Thyroid gland (tissue), 4 donors: ENCODE measurements around the gene CCT7. TPM values are rescaled to one million over a fixed set of nuclear protein-coding genes. Genes with fewer than 3 reads are reported as not detected.

ENCODE experiments used
- DNase-seq, 2 donors: peaks; one replicate each; pipeline ENCODE4 v3.0.0-alpha.2; 2019
- H3K27ac ChIP-seq, 3 donors: fragments of 200-600 bp; sonication (generic); 1 replicate in 2 of 3; 2 replicates in 1 of 3; pipeline ENCODE4 v1.5.1; 2016 to 2019; ENCODE audit warnings: mild to moderate bottlenecking in 1 of 3, moderate library complexity in 1 of 3
- H3K27me3 ChIP-seq: fragments of 200-600 bp; sonication (generic); one replicate; pipeline ENCODE4 v1.5.1; 2019
- H3K36me3 ChIP-seq, 2 donors: fragments of 200-600 bp; sonication (generic); one replicate each; pipeline ENCODE4 v1.5.1; 2016 to 2019
- H3K4me1 ChIP-seq, 2 donors: fragments of 200-600 bp; sonication (generic); one replicate each; pipeline ENCODE4 v1.5.1; 2017 to 2019
- H3K4me3 ChIP-seq, 3 donors: fragments of 200-600 bp; sonication (generic); replicated peaks in 1 of 3; 1 replicate in 2 of 3; 2 replicates in 1 of 3; pipeline ENCODE4 v1.5.1; 2016; ENCODE audit warnings: mild to moderate bottlenecking in 1 of 3
- H3K9me3 ChIP-seq: fragments of 200-600 bp; sonication (generic); one replicate; pipeline ENCODE4 v1.5.1; 2017
- CTCF ChIP-seq, 6 experiments: fragments of 200-600 bp in 3 of 6; fragments of 450-650 bp in 3 of 6; sonication (generic) in 3 of 6; IDR thresholded peaks; one replicate each; pipeline ENCODE4 v1.5.1; 2016 to 2019; ENCODE audit warnings: antibody characterized with exemption in 6 of 6, mild to moderate bottlenecking in 2 of 6, inconsistent platforms in 1 of 6, moderate library complexity in 1 of 6
- POLR2A ChIP-seq, 2 donors: fragments of 450-650 bp; IDR thresholded peaks; one replicate each; pipeline ENCODE4 v1.6.1; 2017; ENCODE audit warnings: antibody characterized with exemption in 2 of 2, mild to moderate bottlenecking in 2 of 2, moderate library complexity in 1 of 2
- WGBS, 2 donors: methylation state at CpG; one replicate each; pipeline ENCODE4 v1.1.5; 2017; 5-methylcytosine and 5-hydroxymethylcytosine counted together
- intact Hi-C: fragments of 100-400 bp; cut with DNase I; formaldehyde crosslinking; loops from one replicate; pipeline ENCODE4 v1.15.1; 2023
- total RNA-seq, 4 donors: library from RNA; depleted of rRNA; stranded (reverse); fragments of >200 nt; gene quantifications; one replicate each; pipeline ENCODE4 v1.2.3, GENCODE V29; 2016

The CCT7 gene
- total RNA-seq, 4 donors from 2014 or later: 160 to 205 (median 189) TPM

GRCh38 chr2:73238976-73239375 is 4.9 kb downstream of the CCT7 start:
- Histone ChIP-seq H3K27ac (no peak overlapping the region), H3K4me3 (no peak overlapping the region), H3K27me3 (no peaks in the 10 kb centered on the region), H3K9me3 (no peaks in the 10 kb centered on the region), H3K36me3 (peaks cover 12 to 28% of the 10 kb centered on the region in 2 donors), H3K4me1 (peaks cover 8 to 10% of the 10 kb centered on the region in 2 donors)
- TF ChIP-seq CTCF (IDR thresholded peaks at IDR 0.05) (no peak), POLR2A (IDR thresholded peaks at IDR 0.05) (no peak)
- intact Hi-C loops: loop anchor here (10.0 kb wide), 1 partner anchor 164 kb away; the partner anchor contains the start of gene SFXN5
- WGBS, 2 donors: 82 to 87% methylated on average over 1 of the region's 1 CpG
- DNase-seq: no peak

DNA sequence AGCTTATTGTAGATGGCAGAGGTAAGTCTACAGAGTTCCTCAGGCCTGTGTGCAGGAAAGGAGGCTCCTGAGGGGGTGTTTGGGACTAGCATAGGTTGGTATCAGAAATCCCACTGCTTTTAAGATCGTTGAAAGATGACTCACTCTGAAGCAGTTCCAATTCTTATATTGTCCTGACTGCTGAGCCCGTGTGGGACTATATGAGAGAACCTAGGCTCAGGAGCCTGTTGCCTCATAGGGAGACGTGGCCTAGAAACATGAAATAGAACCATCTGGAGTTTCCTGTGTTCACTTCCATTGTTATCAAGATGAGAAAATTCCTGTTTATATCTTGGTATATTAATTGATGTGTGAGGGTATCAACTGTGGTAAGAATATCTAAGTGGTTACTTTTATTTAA is 5.7 kb downstream of the CCT7 start:
- H3K4me1 ChIP-seq: peaks cover 8 to 10% of the 10 kb centered on the region in 2 donors
- no peak overlapping the region for H3K4me3 ChIP-seq
- intact Hi-C loops: loop anchor here (10.0 kb wide), 2 partner anchors 135 to 165 kb away; partner anchors contain the start of gene SFXN5
- DNase-seq: no peak
- no peaks in the 10 kb centered on the region for H3K9me3 ChIP-seq
- H3K27ac ChIP-seq: no peak overlapping the region
- TF ChIP-seq CTCF (IDR thresholded peaks at IDR 0.05) (no peak), POLR2A (IDR thresholded peaks at IDR 0.05) (no peak)
- no peaks in the 10 kb centered on the region for H3K27me3 ChIP-seq
- WGBS, 2 donors: 47 to 84% methylated on average over 3 of the region's 3 CpGs
- H3K36me3 ChIP-seq: peaks cover 20 to 36% of the 10 kb centered on the region in 2 donors

- 34 to 51% methylated on average over 5 of the region's 5 CpGs for WGBS, 2 donors
- no peak for TF ChIP-seq POLR2A (IDR thresholded peaks at IDR 0.05)
- TF ChIP-seq CTCF (IDR thresholded peaks at IDR 0.05): no peak
- DNase-seq: no peak
- peaks cover 63 to 78% of the 10 kb centered on the region in 2 donors for H3K36me3 ChIP-seq
- H3K4me1 ChIP-seq: no peaks in the 10 kb centered on the region
- no peak overlapping the region for H3K4me3 ChIP-seq
- intact Hi-C loops: loop anchor here (10.0 kb wide), 1 partner anchor 131 kb away; no protein-coding TSS in a partner anchor
- no peaks in the 10 kb centered on the region for H3K9me3 ChIP-seq
- H3K27ac ChIP-seq: no peak overlapping the region
- no peaks in the 10 kb centered on the region for H3K27me3 ChIP-seq
Measured at GRCh38 chr2:73243884-73244570, 9.9 kb downstream of the CCT7 start.

DNA sequence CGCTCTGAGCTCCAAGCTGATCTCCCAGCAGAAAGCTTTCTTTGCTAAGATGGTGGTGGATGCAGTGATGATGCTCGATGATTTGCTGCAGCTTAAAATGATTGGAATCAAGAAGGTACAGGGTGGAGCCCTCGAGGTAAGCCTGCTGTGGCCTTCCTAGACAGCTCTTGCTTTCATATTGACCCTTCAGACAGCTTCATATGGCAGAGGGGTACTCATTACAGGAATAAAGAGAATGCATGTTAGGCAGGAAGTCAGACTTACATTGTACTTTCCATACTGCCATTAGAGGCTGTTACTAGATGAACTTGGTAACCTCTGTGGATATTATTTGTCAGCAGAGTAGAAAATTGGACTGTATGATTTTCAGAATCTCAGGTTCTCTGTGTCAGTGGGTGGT is 10.5 kb downstream of the CCT7 start:
- 88 to 98% methylated on average over 3 of the region's 3 CpGs for WGBS, 2 donors
- Histone ChIP-seq H3K9me3 (no peaks in the 10 kb centered on the region), H3K27me3 (no peaks in the 10 kb centered on the region), H3K27ac (no peak overlapping the region), H3K4me3 (no peak overlapping the region), H3K4me1 (no peaks in the 10 kb centered on the region), H3K36me3 (peaks cover 68 to 82% of the 10 kb centered on the region in 2 donors)
- TF ChIP-seq CTCF (IDR thresholded peaks at IDR 0.05): no peak
- no peak for TF ChIP-seq POLR2A (IDR thresholded peaks at IDR 0.05)
- DNase-seq: no peak
- intact Hi-C loops: loop anchor here (10.0 kb wide), 1 partner anchor 130 kb away; no protein-coding TSS in a partner anchor

GRCh38 chr2:73246850-73247249 is 12.7 kb downstream of the CCT7 start:
- H3K9me3 ChIP-seq: no peaks in the 10 kb centered on the region
- no peaks in the 10 kb centered on the region for H3K27me3 ChIP-seq
- TF ChIP-seq POLR2A (IDR thresholded peaks at IDR 0.05) (no peak), CTCF (IDR thresholded peaks at IDR 0.05) (no peak)
- H3K4me3 ChIP-seq: no peak overlapping the region
- DNase-seq: no peak
- no peak overlapping the region for H3K27ac ChIP-seq
- WGBS, 2 donors: 94 to 97% methylated on average over 3 of the region's 3 CpGs
- no peaks in the 10 kb centered on the region for H3K4me1 ChIP-seq
- H3K36me3 ChIP-seq: peaks cover 91 to 94% of the 10 kb centered on the region in 2 donors
- intact Hi-C loops: loop anchor here (10.0 kb wide), 1 partner anchor 128 kb away; no protein-coding TSS in a partner anchor
